ENCODE measurements around the gene CCM2L.
"Not testable (repeated sequence)": the region's sequence is repeated elsewhere in the genome, so short reads cannot be mapped to it uniquely, and the experiment has no call there.

Gene CCM2L

GRCh38 chr20:32028647-32029372 is 18.6 kb downstream of the CCM2L start:
- DNase-seq (ENCODE audit: low read depth, low spot score), result peak; percentile 44

- DNase-seq (ENCODE audit: low read depth, low spot score), result no peak
Measured at GRCh38 chr20:32029561-32029960, 19.3 kb downstream of the CCM2L start.

GRCh38 chr20:32031007-32031958 is 21.0 kb downstream of the CCM2L start:
- DNase-seq (ENCODE audit: low read depth, low spot score), result peak; percentile 88

GRCh38 chr20:32033316-32033715 is 23.1 kb downstream of the CCM2L start:
- no peak for DNase-seq (ENCODE audit: low read depth, low spot score)

- not testable (repeated sequence) for DNase-seq (ENCODE audit: low read depth, low spot score)
Measured at GRCh38 chr20:32033721-32034120, 23.5 kb downstream of the CCM2L start.

- DNase-seq (ENCODE audit: low read depth, low spot score), result no peak
Measured at GRCh38 chr20:32034581-32035425, 24.6 kb downstream of the CCM2L start.

GRCh38 chr20:32035426-32035779 is 25.2 kb downstream of the CCM2L start:
- DNase-seq (ENCODE audit: low read depth, low spot score), result no peak

GRCh38 chr20:32036252-32036651 is 26.0 kb downstream of the CCM2L start:
- DNase-seq (ENCODE audit: low read depth, low spot score), result no peak

- no peak for DNase-seq (ENCODE audit: low read depth, low spot score)
Measured at GRCh38 chr20:32036716-32037485, 26.7 kb downstream of the CCM2L start.

- DNase-seq (ENCODE audit: low read depth, low spot score), result peak; percentile 19
Measured at GRCh38 chr20:32037929-32038328, 27.7 kb downstream of the CCM2L start.

- no peak for DNase-seq (ENCODE audit: low read depth, low spot score)
Measured at GRCh38 chr20:32040142-32040953, 30.1 kb downstream of the CCM2L start.

GRCh38 chr20:32045999-32046398 is 35.8 kb downstream of the CCM2L start:
- no peak for DNase-seq (ENCODE audit: low read depth, low spot score)

GRCh38 chr20:32050324-32050841 is 40.1 kb downstream of the CCM2L start:
- DNase-seq (ENCODE audit: low read depth, low spot score), result no peak

GRCh38 chr20:32050851-32051556 is 40.8 kb downstream of the CCM2L start:
- DNase-seq (ENCODE audit: low read depth, low spot score), result peak; percentile 46

- DNase-seq (ENCODE audit: low read depth, low spot score), result no peak
Measured at GRCh38 chr20:32051720-32052089, 41.5 kb downstream of the CCM2L start.

- no peak for DNase-seq (ENCODE audit: low read depth, low spot score)
Measured at GRCh38 chr20:32052090-32052777, 42.0 kb downstream of the CCM2L start, which contains the start of gene HCK. Gene HCK (plus strand): TSS chr20:32052242.

- no peak for DNase-seq (ENCODE audit: low read depth, low spot score)
Measured at GRCh38 chr20:32052778-32053362, 42.6 kb downstream of the CCM2L start.

- DNase-seq (ENCODE audit: low read depth, low spot score), result no peak
Measured at GRCh38 chr20:32053648-32054047, 43.4 kb downstream of the CCM2L start.
